A673 (cell line): Measurements from ENCODE around the gene LY6G5B.

Source experiments
- CTCF ChIP-seq: fragments of 300-800, 200-600 bp; sonication (generic); conservative IDR thresholded peaks from 2 replicates; pipeline ENCODE4 v1.5.1; 2017; ENCODE audit warnings: low read depth, mild to moderate bottlenecking, antibody characterized with exemption, low read length, moderate library complexity, mixed read lengths
- EZH2 ChIP-seq: fragments of 200-600 bp; sonication (generic); IDR thresholded peaks from 2 replicates; pipeline ENCODE4 v1.6.1; 2017; ENCODE audit warnings: borderline replicate concordance, low read depth, mild to moderate bottlenecking, mixed read lengths, antibody characterized with exemption, low read length; ENCODE audit not compliant: poor library complexity, severe bottlenecking

- TF ChIP-seq CTCF (no peak), EZH2 (no peak)
Observed at GRCh38 chr6:31705931-31706330, 36.2 kb downstream of the LY6G5B start.
